ENCODE measurements around the gene DEPP1. TPM values are rescaled to one million over a fixed set of nuclear protein-coding genes. Genes with fewer than 3 reads are reported as not detected.
A peak's percentile ranks its signal among the peaks of the same experiment; 100 is the strongest.

DEPP1 gene
- total RNA-seq, 2 donors from 2014 or later: 11.1 to 20.2 TPM

GRCh38 chr10:44981172-44982113 is 2.8 kb upstream of the DEPP1 start:
- peak overlapping the region; percentile 56 for H3K27ac ChIP-seq
- no peak for TF ChIP-seq CTCF (IDR thresholded peaks at IDR 0.05)
- no peaks in the 10 kb centered on the region for H3K36me3 ChIP-seq
- no peak for DNase-seq
- H3K27me3 ChIP-seq: no peaks in the 10 kb centered on the region
- no peak overlapping the region for H3K4me3 ChIP-seq
- H3K9ac ChIP-seq (ENCODE audit: low read depth in 2 of 2, low read length in 2 of 2): peak overlapping the region in 1 of 2 donors; percentile 48
- H3K9me3 ChIP-seq: no peaks in the 10 kb centered on the region
- H3K4me1 ChIP-seq: peaks cover 19% of the 10 kb centered on the region
- intact Hi-C loops (cut with DNase I): no loop called here

- Histone ChIP-seq H3K9ac (ENCODE audit: low read depth in 2 of 2, low read length in 2 of 2) (peak overlapping the region in 1 of 2 donors; percentile 48), H3K36me3 (no peaks in the 10 kb centered on the region), H3K4me1 (peaks cover 19% of the 10 kb centered on the region), H3K4me3 (no peak overlapping the region), H3K27ac (peak overlapping the region; percentile 56), H3K27me3 (no peaks in the 10 kb centered on the region), H3K9me3 (no peaks in the 10 kb centered on the region)
- intact Hi-C loops (cut with DNase I): no loop called here
- no peak for TF ChIP-seq CTCF (IDR thresholded peaks at IDR 0.05)
- no peak for DNase-seq
These were observed 1.9 kb upstream of the DEPP1 start for GRCh38 chr10:44980309-44981171.

- Histone ChIP-seq H3K9me3 (no peaks in the 10 kb centered on the region), H3K27ac (peak overlapping the region; percentile 80), H3K9ac (ENCODE audit: low read depth in 2 of 2, low read length in 2 of 2) (peak overlapping the region; percentile 6 to 35), H3K4me1 (peaks cover 19% of the 10 kb centered on the region), H3K36me3 (no peaks in the 10 kb centered on the region), H3K4me3 (no peak overlapping the region), H3K27me3 (no peaks in the 10 kb centered on the region)
- no peak for DNase-seq
- intact Hi-C loops (cut with DNase I): no loop called here
- TF ChIP-seq CTCF (IDR thresholded peaks at IDR 0.05): no peak
These were observed 927 bp upstream of the DEPP1 start for GRCh38 chr10:44979281-44980191.

- TF ChIP-seq CTCF (IDR thresholded peaks at IDR 0.05): no peak
- intact Hi-C loops (cut with DNase I): no loop called here
- Histone ChIP-seq H3K27me3 (no peaks in the 10 kb centered on the region), H3K4me1 (peaks cover 23% of the 10 kb centered on the region), H3K36me3 (no peaks in the 10 kb centered on the region), H3K27ac (peak overlapping the region; percentile 80), H3K4me3 (peak overlapping the region; percentile 39), H3K9me3 (no peaks in the 10 kb centered on the region), H3K9ac (ENCODE audit: low read depth in 2 of 2, low read length in 2 of 2) (peak overlapping the region; percentile 70)
- DNase-seq: no peak
These were observed 418 bp downstream of the DEPP1 start for GRCh38 chr10:44978213-44978569.
